Central memory CD8-positive, alpha-beta T cell (primary cell): ENCODE results near the gene STN1.
A peak's percentile ranks its signal among the peaks of the same experiment; 100 is the strongest.
"Not testable (repeated sequence)": the region's sequence is repeated elsewhere in the genome, so short reads cannot be mapped to it uniquely, and the experiment has no call there.

ENCODE experiments used
- ATAC-seq: fragments of 150-1000 bp; cut with Tn5 transposase; replicated peaks from 2 replicates; pipeline ENCODE4 v1.10.0; 2022; ENCODE audit warnings: mild to moderate bottlenecking, moderate FRiP score, moderate number of reproducible peaks; ENCODE audit not compliant: poor library complexity, severe bottlenecking; ENCODE audit errors: extremely low read depth
- DNase-seq, 2 donors: peaks; one replicate each; pipeline ENCODE4 v3.0.0; 2021; ENCODE audit warnings: low spot score in 2 of 2
- H3K27ac Mint-ChIP-seq: one replicate; pipeline ENCODE4 v1.8.0; 2022; ENCODE audit warnings: low read depth, mild to moderate bottlenecking, moderate library complexity, mixed read lengths
- H3K27me3 Mint-ChIP-seq: one replicate; pipeline ENCODE4 v1.8.0; 2022; ENCODE audit warnings: mixed read lengths
- H3K36me3 Mint-ChIP-seq: one replicate; pipeline ENCODE4 v1.8.0; 2022; ENCODE audit warnings: mild to moderate bottlenecking, moderate library complexity, mixed read lengths; ENCODE audit not compliant: insufficient read depth
- H3K4me1 Mint-ChIP-seq: one replicate; pipeline ENCODE4 v1.8.0; 2022; ENCODE audit warnings: mixed read lengths
- H3K4me3 Mint-ChIP-seq: one replicate; pipeline ENCODE4 v1.8.0; 2022; ENCODE audit warnings: mild to moderate bottlenecking, moderate library complexity, mixed read lengths
- H3K9me3 Mint-ChIP-seq: one replicate; pipeline ENCODE4 v1.8.0; 2022; ENCODE audit warnings: mixed read lengths

Gene STN1

DNA sequence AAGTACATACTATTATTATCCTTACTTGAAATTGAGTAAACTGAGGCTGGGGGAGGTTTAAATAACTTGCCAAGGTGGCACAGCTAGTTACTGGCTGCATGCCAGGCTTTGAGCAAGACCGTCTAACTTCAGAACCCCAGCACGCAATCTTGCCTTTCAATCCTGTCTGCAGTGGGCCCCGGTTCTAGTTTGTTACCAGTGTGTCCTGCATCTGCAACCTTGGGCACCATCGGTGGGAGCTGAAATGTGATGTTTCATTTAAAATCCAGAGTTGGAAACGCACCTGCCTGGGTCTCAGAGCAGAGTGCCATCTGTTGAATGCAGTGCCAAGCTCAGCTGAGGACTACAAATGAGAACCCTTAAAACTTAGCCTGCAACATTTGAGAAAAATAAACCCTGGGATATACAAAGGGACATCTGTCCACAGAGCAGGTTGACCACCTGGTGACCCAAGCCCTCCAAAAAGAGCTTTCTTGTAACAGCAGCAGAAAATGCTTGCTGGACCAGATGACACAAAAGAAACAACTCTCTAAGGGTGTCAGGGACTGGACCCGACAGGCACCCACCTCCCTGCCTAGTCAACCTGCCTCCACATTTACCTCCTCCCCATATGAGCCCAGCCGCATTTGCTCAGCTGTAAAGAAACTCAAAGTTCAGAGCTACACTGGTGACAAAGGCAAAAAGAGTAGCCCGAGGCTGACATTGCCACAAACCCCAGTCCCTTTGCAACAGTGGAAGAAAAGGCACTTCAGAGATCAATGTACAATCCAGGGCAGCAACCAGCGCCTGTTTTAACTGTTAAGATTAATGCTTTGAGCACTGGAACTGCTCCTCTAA is 64.3 kb downstream of the STN1 start:
- Mint-ChIP-seq H3K27ac (no peak overlapping the region), H3K27me3 (peaks cover 76% of the 10 kb centered on the region), H3K36me3 (no peaks in the 10 kb centered on the region), H3K4me1 (peaks cover 10% of the 10 kb centered on the region), H3K9me3 (no peaks in the 10 kb centered on the region), H3K4me3 (peak overlapping the region; percentile 79)
- ATAC-seq (no peak), DNase-seq (no peak)

DNA sequence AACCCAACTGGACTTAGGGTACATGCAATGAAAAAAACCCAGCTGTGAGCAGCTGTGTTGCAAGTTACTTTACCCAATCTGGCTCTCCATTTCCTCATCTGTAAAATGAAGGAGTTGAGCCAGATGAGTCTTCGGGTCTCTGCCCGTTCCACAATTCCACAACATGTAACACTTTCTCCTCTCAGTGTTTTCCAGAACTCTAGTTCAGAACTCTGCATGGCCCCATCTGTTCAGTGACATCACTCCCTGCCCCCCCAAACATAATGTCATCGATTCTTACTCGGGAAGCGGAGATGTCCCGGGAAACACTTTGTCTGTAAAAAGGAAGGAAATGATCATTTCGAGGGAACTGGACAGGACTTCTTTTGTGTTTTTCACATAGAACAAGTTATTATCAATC is 65.1 kb downstream of the STN1 start:
- ATAC-seq (no peak), DNase-seq (no peak)
- peaks cover 10% of the 10 kb centered on the region for H3K4me1 Mint-ChIP-seq
- no peak overlapping the region for H3K27ac Mint-ChIP-seq
- peaks cover 82% of the 10 kb centered on the region for H3K27me3 Mint-ChIP-seq
- no peaks in the 10 kb centered on the region for H3K36me3 Mint-ChIP-seq
- H3K4me3 Mint-ChIP-seq = no peak overlapping the region
- no peaks in the 10 kb centered on the region for H3K9me3 Mint-ChIP-seq

DNA sequence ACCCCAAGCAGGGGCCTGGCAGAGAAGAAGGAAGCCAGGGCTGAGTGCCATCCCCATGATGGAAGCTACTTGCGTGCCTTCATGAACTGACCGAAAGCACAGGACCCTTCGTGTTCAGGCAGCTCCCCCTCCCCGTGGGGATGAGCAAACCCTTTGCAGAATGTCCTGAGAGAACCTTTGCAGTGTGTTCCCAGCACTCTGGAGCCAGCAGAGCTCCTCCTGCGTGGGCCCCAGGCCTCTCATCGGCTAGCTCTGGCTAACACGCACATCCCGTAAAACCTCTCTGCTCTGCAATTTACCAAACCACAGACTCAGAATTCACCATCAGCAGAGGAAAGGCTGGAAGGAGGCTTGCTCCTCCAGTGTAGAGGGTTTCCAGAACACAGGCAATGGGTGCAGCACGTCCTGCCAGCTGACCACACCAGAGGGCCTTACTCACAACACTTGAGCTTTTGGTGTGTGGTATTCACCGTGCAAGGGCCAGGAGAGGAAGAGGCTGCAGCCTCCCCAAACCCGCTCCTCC is 65.7 kb downstream of the STN1 start:
- no peak for ATAC-seq
- no peak for DNase-seq
- H3K27me3 Mint-ChIP-seq = peaks cover 77% of the 10 kb centered on the region
- no peaks in the 10 kb centered on the region for H3K9me3 Mint-ChIP-seq
- no peak overlapping the region for H3K4me3 Mint-ChIP-seq
- H3K4me1 Mint-ChIP-seq = peaks cover 10% of the 10 kb centered on the region
- no peaks in the 10 kb centered on the region for H3K36me3 Mint-ChIP-seq
- no peak overlapping the region for H3K27ac Mint-ChIP-seq

DNA sequence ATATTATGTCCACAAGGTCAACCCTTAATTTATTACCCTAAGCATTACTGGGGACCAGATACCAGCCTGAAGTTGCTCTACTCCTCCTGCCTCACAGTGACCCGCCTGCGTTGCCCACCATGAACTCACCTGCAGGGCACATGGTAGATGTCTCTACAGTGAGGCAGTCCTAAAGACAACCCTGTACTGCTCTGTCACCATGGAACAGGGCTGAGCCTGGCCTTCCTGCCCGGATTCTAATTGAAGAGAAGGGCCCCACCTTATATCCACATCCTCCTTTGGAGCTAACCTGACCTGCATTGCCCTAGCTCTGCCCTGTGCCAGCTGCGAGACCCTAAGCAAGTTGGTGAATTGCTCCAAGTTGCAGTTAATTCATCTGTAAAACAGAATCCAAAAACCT is 66.7 kb downstream of the STN1 start:
- Mint-ChIP-seq H3K27ac (no peak overlapping the region), H3K9me3 (no peaks in the 10 kb centered on the region), H3K27me3 (peaks cover 67% of the 10 kb centered on the region), H3K36me3 (no peaks in the 10 kb centered on the region), H3K4me3 (no peak overlapping the region), H3K4me1 (peaks cover 13% of the 10 kb centered on the region)
- no peak for DNase-seq
- no peak for ATAC-seq

DNA sequence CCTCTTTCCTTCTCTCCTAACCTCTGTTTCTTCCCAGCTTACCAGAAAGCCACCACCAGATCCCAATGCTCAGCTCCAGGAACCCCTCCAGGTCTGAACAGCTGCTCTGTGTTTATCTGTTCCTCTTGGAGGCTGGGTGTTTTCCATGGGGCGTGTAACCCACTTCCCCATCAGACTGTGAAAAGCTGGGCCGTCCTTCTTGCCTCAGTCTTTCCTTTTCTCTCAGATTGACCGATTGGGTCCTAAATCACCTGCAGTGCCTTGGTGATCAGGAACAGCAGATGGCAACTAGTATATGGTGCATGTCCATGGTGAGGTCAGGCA is 67.5 kb downstream of the STN1 start:
- DNase-seq (no peak), ATAC-seq (no peak)
- Mint-ChIP-seq H3K9me3 (no peaks in the 10 kb centered on the region), H3K36me3 (no peaks in the 10 kb centered on the region), H3K4me3 (no peak overlapping the region), H3K4me1 (peaks cover 20% of the 10 kb centered on the region), H3K27ac (no peak overlapping the region), H3K27me3 (peaks cover 63% of the 10 kb centered on the region)

DNA sequence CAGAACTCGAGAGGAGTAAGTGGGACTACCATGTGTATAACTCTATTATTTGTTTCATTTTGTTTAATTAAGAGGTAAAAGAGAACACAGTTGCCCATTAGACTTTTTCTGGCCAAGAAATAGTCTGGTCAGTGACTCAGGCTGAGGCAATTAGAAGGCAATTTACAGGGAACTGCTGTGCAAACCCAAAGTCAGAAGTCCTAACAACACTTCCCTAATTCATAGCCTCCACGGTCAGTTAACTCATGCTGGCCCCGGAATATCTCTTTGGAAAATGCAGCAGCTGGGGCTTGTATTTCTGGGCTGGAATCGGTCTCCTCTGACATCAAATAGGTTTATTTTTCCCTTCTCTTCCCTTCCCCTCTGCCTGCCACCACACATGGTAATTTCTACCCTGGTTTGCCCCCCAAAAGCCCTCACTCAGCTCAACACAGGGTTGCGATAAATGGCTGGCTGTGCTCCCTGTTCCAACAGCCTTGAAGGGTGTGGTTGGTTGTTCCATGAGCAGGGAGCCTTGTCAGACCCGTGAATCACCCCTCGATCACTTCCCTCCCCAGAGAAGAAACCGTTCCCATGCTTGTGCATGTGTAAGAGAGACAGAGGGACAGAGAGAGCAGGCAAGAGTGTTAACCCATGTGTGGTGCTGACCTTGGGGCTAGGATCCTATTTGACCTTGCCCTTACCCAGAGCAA is 68.0 kb downstream of the STN1 start:
- no peaks in the 10 kb centered on the region for H3K36me3 Mint-ChIP-seq
- H3K27me3 Mint-ChIP-seq = peaks cover 63% of the 10 kb centered on the region
- no peak overlapping the region for H3K4me3 Mint-ChIP-seq
- no peaks in the 10 kb centered on the region for H3K9me3 Mint-ChIP-seq
- no peak overlapping the region for H3K27ac Mint-ChIP-seq
- ATAC-seq = no peak
- peaks cover 23% of the 10 kb centered on the region for H3K4me1 Mint-ChIP-seq
- no peak for DNase-seq

DNA sequence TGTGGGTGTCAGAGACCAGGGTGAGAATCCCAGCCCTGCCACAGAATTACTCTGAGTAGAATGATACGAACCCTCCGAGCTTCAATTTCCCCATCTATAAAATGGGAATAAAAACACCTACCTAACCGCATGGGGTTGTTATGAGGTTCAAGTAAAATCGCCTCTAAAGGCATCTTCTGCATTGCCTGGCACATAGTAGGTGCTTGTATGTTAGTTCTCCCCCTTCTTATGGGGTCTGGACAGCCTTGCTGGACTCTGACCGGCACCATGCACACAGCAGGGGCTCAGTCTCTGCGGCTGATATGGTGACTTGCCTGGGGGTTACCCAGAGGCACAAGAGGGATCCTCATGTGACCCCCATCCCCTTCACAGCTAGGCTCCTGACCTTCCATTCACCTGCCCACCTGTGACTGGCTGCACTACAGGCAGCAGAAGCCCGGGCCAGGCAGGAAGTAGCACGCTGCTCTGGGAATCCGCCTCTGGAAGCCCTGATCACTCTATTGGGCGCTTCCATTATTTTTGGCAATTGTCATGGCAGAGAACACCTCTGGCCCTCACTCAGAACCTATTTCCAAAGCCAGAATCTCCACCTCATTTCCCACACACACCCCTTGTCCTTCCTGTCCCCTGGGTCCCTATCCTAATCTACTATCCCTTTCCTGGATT is 68.6 kb downstream of the STN1 start:
- peaks cover 57% of the 10 kb centered on the region for H3K27me3 Mint-ChIP-seq

DNA sequence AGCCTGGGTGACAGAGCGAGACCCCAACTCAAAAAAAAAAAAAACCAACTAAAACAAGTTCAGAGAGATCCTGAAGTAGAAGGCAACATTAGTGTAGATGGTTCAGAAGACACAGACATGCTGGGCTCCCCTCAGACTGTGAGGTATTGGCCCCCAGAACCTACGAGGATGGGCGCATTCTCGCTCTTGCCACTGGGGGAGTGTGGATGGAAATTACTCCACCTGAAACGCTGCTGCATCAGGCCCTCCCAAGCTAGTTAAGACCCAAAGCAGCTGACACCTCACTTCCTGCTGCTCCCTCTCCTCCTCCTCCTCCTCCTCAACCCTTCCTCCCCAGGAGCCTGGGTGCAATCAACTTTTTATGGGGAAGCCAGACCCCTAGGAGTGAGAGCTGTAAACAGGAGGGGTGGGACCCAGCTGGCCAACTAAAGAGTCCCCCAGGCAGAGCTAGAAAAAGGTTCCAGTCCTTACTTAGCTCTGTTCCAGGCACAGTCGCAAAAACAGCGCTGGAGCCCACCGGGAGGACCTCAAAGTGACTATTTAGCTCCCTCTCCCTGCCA is 70.0 kb downstream of the STN1 start:
- ATAC-seq (no peak), DNase-seq (no peak)
- Mint-ChIP-seq H3K4me1 (peaks cover 13% of the 10 kb centered on the region), H3K36me3 (peaks cover 1% of the 10 kb centered on the region), H3K9me3 (no peaks in the 10 kb centered on the region), H3K27me3 (peaks cover 44% of the 10 kb centered on the region), H3K4me3 (no peak overlapping the region), H3K27ac (no peak overlapping the region)

More for the DNA sequence above, 68.6 kb downstream of the STN1 start:
- Mint-ChIP-seq H3K27ac (no peak overlapping the region), H3K4me1 (peaks cover 18% of the 10 kb centered on the region), H3K36me3 (no peaks in the 10 kb centered on the region), H3K4me3 (no peak overlapping the region), H3K9me3 (no peaks in the 10 kb centered on the region)
- ATAC-seq (no peak), DNase-seq (no peak)

DNA sequence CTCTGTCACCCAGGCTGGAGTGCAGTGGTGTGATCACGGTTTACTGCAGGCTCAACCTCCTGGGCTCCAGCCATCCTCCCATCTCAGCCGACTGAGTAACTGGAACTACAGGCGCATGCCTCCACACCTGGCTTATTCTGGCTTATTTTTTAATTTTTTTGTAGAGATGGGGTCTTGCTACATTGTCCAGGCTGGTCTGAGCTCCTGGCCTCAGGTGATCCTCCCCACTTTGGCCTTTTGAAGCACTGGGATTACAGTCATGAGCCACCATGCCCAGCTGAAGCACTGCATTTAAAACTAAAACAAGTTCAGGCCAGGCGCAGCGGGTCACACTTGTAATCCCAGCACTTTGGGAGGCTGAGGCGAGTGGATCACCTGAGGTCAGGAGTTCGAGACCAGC is 70.6 kb downstream of the STN1 start:
- no peak for ATAC-seq
- H3K4me3 Mint-ChIP-seq = no peak overlapping the region
- H3K36me3 Mint-ChIP-seq = peaks cover 1% of the 10 kb centered on the region
- H3K27me3 Mint-ChIP-seq = peaks cover 37% of the 10 kb centered on the region
- H3K9me3 Mint-ChIP-seq = no peaks in the 10 kb centered on the region
- no peak for DNase-seq
- H3K4me1 Mint-ChIP-seq = peaks cover 13% of the 10 kb centered on the region
- H3K27ac Mint-ChIP-seq = no peak overlapping the region

DNA sequence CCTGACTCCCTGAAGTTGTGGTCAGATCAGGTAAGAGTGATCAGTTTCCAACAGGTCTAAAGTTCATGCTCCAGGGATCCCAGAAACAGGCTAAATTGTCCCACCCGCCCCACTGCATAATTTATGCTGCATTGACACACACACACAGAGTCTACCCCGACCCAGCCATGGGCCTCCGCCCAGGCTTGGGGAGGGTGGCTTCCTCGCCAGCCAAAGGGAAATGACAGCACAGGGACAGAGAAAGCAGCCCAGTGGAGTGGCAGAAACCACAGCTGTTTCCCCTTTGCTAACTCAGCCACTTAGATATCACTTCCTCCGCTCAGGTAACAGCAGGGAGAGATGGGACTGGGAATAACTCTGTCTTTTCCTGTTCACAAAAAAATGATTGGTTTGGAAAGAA is 72.0 kb downstream of the STN1 start:
- Mint-ChIP-seq H3K27ac (no peak overlapping the region), H3K9me3 (no peaks in the 10 kb centered on the region), H3K36me3 (peaks cover 1% of the 10 kb centered on the region), H3K27me3 (peaks cover 28% of the 10 kb centered on the region), H3K4me1 (peaks cover 13% of the 10 kb centered on the region), H3K4me3 (no peak overlapping the region)
- DNase-seq = no peak
- peak; percentile 54 for ATAC-seq

DNA sequence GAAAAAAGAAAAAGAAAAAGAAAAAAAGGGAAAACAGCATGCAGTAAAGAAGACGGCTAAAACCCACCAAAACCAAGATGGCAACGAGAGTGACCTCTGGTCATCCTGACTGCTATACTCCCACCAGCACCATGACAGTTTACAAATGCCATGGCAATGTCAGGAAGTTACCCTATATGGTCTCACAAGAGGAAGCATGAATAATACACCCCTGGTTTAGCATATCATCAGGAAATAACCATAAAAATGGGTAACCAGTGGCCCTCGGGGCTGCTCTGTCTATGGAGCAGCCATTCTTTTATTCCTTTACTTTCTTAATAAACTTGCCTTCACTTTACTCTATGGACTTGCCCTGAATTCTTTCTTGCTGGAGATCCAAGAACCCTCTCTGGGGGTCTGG is 72.6 kb downstream of the STN1 start:
- not testable (repeated sequence) for H3K27ac Mint-ChIP-seq, H3K36me3 Mint-ChIP-seq, ATAC-seq, H3K9me3 Mint-ChIP-seq, DNase-seq, H3K4me3 Mint-ChIP-seq
- H3K4me1 Mint-ChIP-seq = peaks cover 13% of the 10 kb centered on the region
- H3K27me3 Mint-ChIP-seq = peaks cover 22% of the 10 kb centered on the region

DNA sequence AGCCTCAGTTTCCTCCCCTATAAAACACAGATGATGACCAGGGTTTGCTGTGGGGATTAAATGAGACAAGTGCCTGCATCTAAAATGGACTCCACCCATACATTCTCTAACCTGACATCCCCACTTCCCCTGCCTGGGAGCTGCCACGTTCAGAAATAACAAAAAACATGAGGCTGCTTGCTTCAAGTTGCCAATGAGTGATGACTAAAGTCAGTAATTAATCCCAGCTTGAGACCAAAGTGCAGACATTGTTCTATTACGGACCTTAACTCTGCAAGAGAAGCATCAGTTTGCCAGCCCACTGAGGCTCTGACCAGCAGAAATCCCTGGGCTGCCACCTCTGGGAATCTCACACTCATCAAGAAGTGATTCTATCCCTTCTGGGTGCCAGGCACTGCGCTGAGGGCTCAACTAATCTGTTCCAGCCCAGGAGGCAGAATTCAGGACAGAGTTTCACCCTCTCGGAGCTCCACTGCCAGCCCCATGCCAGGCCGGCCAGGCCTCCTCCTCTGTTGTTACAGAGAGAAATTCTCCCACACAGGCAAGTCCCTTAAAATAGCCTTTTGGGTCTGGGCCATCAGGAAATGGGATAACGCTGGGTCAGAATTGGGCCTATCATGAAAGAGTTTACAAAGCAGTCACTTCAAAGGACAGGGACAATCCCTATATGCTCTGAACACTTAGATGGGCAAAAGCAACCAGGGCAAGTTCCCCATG is 74.0 kb downstream of the STN1 start:
- ATAC-seq (no peak), DNase-seq (no peak)
- Mint-ChIP-seq H3K27me3 (peaks cover 10% of the 10 kb centered on the region), H3K4me3 (no peak overlapping the region), H3K9me3 (no peaks in the 10 kb centered on the region), H3K36me3 (peaks cover 1% of the 10 kb centered on the region), H3K27ac (no peak overlapping the region), H3K4me1 (peaks cover 13% of the 10 kb centered on the region)
